ENCODE measurements around the gene ACBD3. TPM values are rescaled to one million over a fixed set of nuclear protein-coding genes. Genes with fewer than 3 reads are reported as not detected.

ACBD3 gene
- total and polyA plus RNA-seq, 4 donors, result 13.5 to 51.9 (median 30.5) TPM

- Histone ChIP-seq H3K4me1 (ENCODE audit: control insufficient read depth in 5 of 5, insufficient read depth in 5 of 5, low read length in 5 of 5) (peaks cover 0 to 4% (median 0%) of the 10 kb centered on the region in 5 donors), H3K36me3 (ENCODE audit: control insufficient read depth in 4 of 4, insufficient read depth in 4 of 4, low read length in 4 of 4) (peaks cover 7 to 28% (median 13%) of the 10 kb centered on the region in 4 donors), H3K9me3 (ENCODE audit: control insufficient read depth in 4 of 4, insufficient read depth in 3 of 4, low read length in 3 of 4) (no peaks in the 10 kb centered on the region), H3K9ac (ENCODE audit: insufficient read depth in 1 of 2, low read length in 2 of 2) (no peak overlapping the region), H3K27me3 (ENCODE audit: control insufficient read depth in 3 of 3, insufficient read depth in 3 of 3, low read length in 2 of 3) (no peaks in the 10 kb centered on the region), H3K4me3 (no peak overlapping the region), H3K27ac (ENCODE audit: low read depth in 1 of 2, low read length in 1 of 2) (no peak overlapping the region)
- ATAC-seq (ENCODE audit: insufficient read depth, low FRiP score) (no peak), DNase-seq (no peak)
- 85 to 94% methylated on average over 9 of the region's 9 CpGs for WGBS, 2 donors
- no peak for TF ChIP-seq CTCF (IDR thresholded peaks at IDR 0.05; ENCODE audit: control extremely low read depth, extremely low read depth)
Observed at GRCh38 chr1:226166341-226166740, 20.2 kb downstream of the ACBD3 start.

GRCh38 chr1:226164154-226164553, 22.4 kb downstream of the ACBD3 start:
- 86 to 97% methylated on average over 1 of the region's 1 CpG for WGBS, 2 donors
- Histone ChIP-seq H3K36me3 (ENCODE audit: control insufficient read depth in 4 of 4, insufficient read depth in 4 of 4, low read length in 4 of 4) (peaks cover 12 to 39% (median 23%) of the 10 kb centered on the region in 4 donors), H3K9ac (ENCODE audit: insufficient read depth in 1 of 2, low read length in 2 of 2) (no peak overlapping the region), H3K9me3 (ENCODE audit: control insufficient read depth in 4 of 4, insufficient read depth in 3 of 4, low read length in 3 of 4) (no peaks in the 10 kb centered on the region), H3K4me3 (no peak overlapping the region), H3K27ac (ENCODE audit: low read depth in 1 of 2, low read length in 1 of 2) (no peak overlapping the region), H3K27me3 (ENCODE audit: control insufficient read depth in 3 of 3, insufficient read depth in 3 of 3, low read length in 2 of 3) (no peaks in the 10 kb centered on the region), H3K4me1 (ENCODE audit: control insufficient read depth in 5 of 5, insufficient read depth in 5 of 5, low read length in 5 of 5) (peaks cover 0 to 4% (median 0%) of the 10 kb centered on the region in 5 donors)
- TF ChIP-seq CTCF (IDR thresholded peaks at IDR 0.05; ENCODE audit: control extremely low read depth, extremely low read depth), result no peak
- no peak for DNase-seq
- ATAC-seq (ENCODE audit: insufficient read depth, low FRiP score), result no peak

GRCh38 chr1:226162898-226163297, 23.6 kb downstream of the ACBD3 start:
- Histone ChIP-seq H3K27me3 (ENCODE audit: control insufficient read depth in 3 of 3, insufficient read depth in 3 of 3, low read length in 2 of 3) (no peaks in the 10 kb centered on the region), H3K36me3 (ENCODE audit: control insufficient read depth in 4 of 4, insufficient read depth in 4 of 4, low read length in 4 of 4) (peaks cover 23 to 48% (median 30%) of the 10 kb centered on the region in 4 donors), H3K9me3 (ENCODE audit: control insufficient read depth in 4 of 4, insufficient read depth in 3 of 4, low read length in 3 of 4) (no peaks in the 10 kb centered on the region), H3K9ac (ENCODE audit: insufficient read depth in 1 of 2, low read length in 2 of 2) (no peak overlapping the region), H3K4me1 (ENCODE audit: control insufficient read depth in 5 of 5, insufficient read depth in 5 of 5, low read length in 5 of 5) (peaks cover 0 to 4% (median 0%) of the 10 kb centered on the region in 5 donors), H3K4me3 (no peak overlapping the region), H3K27ac (ENCODE audit: low read depth in 1 of 2, low read length in 1 of 2) (no peak overlapping the region)
- TF ChIP-seq CTCF (IDR thresholded peaks at IDR 0.05; ENCODE audit: control extremely low read depth, extremely low read depth), result no peak
- DNase-seq (no peak), ATAC-seq (ENCODE audit: insufficient read depth, low FRiP score) (no peak)
- 86% methylated on average over 8 of the region's 8 CpGs for WGBS, 2 donors

GRCh38 chr1:226158983-226159382, 27.6 kb downstream of the ACBD3 start:
- Histone ChIP-seq H3K27ac (ENCODE audit: low read depth in 1 of 2, low read length in 1 of 2) (no peak overlapping the region), H3K36me3 (ENCODE audit: control insufficient read depth in 4 of 4, insufficient read depth in 4 of 4, low read length in 4 of 4) (peaks cover 18 to 46% (median 27%) of the 10 kb centered on the region in 4 donors), H3K9ac (ENCODE audit: insufficient read depth in 1 of 2, low read length in 2 of 2) (no peak overlapping the region), H3K9me3 (ENCODE audit: control insufficient read depth in 4 of 4, insufficient read depth in 3 of 4, low read length in 3 of 4) (no peaks in the 10 kb centered on the region), H3K4me1 (ENCODE audit: control insufficient read depth in 5 of 5, insufficient read depth in 5 of 5, low read length in 5 of 5) (no peaks in the 10 kb centered on the region), H3K4me3 (no peak overlapping the region), H3K27me3 (ENCODE audit: control insufficient read depth in 3 of 3, insufficient read depth in 3 of 3, low read length in 2 of 3) (no peaks in the 10 kb centered on the region)
- ATAC-seq (ENCODE audit: insufficient read depth, low FRiP score), result no peak
- TF ChIP-seq CTCF (IDR thresholded peaks at IDR 0.05; ENCODE audit: control extremely low read depth, extremely low read depth), result no peak
- WGBS, 2 donors, result 96 to 97% methylated on average over 7 of the region's 7 CpGs
- DNase-seq, result no peak

All from lung (tissue), 12 donors.